Skin of body (tissue), 2 donors: ENCODE measurements around the gene STPG2. TPM values are rescaled to one million over a fixed set of nuclear protein-coding genes. Genes with fewer than 3 reads are reported as not detected.

Source experiments
- DNase-seq: peaks from one replicate; lab custom pipeline; 2025; lab: John Stamatoyannopoulos, UW
- total RNA-seq: library from RNA; depleted of rRNA; stranded (reverse); fragments of >200 nt; gene quantifications from one replicate; pipeline ENCODE4 v1.2.3, GENCODE V29; 2014

The STPG2 gene
- 0.59 TPM for total RNA-seq

GRCh38 chr4:98143001-98143899 lies at the start of gene STPG2:
STPG2 (minus strand) TSS chr4:98143476.
- DNase-seq: peak; percentile 63

GRCh38 chr4:98185279-98185678 lies 42.0 kb upstream of the STPG2 start:
- DNase-seq: no peak

GRCh38 chr4:98181809-98182208 lies 38.5 kb upstream of the STPG2 start:
- no peak for DNase-seq

GRCh38 chr4:98179951-98180350 lies 36.7 kb upstream of the STPG2 start:
- no peak for DNase-seq

- DNase-seq: no peak
Measured at GRCh38 chr4:98176531-98176930, 33.3 kb upstream of the STPG2 start.

GRCh38 chr4:98170035-98170434 lies 26.8 kb upstream of the STPG2 start:
- no peak for DNase-seq

GRCh38 chr4:98166731-98167041 lies 23.4 kb upstream of the STPG2 start:
- no peak for DNase-seq

- DNase-seq: no peak
Measured at GRCh38 chr4:98166025-98166730, 22.9 kb upstream of the STPG2 start.

GRCh38 chr4:98162696-98163095 lies 19.4 kb upstream of the STPG2 start:
- DNase-seq: no peak

- DNase-seq: no peak
Measured at GRCh38 chr4:98151145-98151924, 8.1 kb upstream of the STPG2 start.

- no peak for DNase-seq
Measured at GRCh38 chr4:98150092-98150761, 7.0 kb upstream of the STPG2 start.

GRCh38 chr4:98148856-98149255 lies 5.6 kb upstream of the STPG2 start:
- no peak for DNase-seq

GRCh38 chr4:98126141-98126540 lies 17.1 kb downstream of the STPG2 start:
- no peak for DNase-seq

- DNase-seq: no peak
Measured at GRCh38 chr4:98125585-98125984, 17.7 kb downstream of the STPG2 start.

GRCh38 chr4:98117363-98117762 lies 25.9 kb downstream of the STPG2 start:
- DNase-seq: no peak

GRCh38 chr4:98113012-98113411 lies 30.3 kb downstream of the STPG2 start:
- peak; percentile 16 for DNase-seq

GRCh38 chr4:98110929-98111328 lies 32.3 kb downstream of the STPG2 start:
- DNase-seq: no peak

- DNase-seq: no peak
Measured at GRCh38 chr4:98110214-98110613, 33.1 kb downstream of the STPG2 start.

- no peak for DNase-seq
Measured at GRCh38 chr4:98102660-98103059, 40.6 kb downstream of the STPG2 start.

- no peak for DNase-seq
Measured at GRCh38 chr4:98101988-98102387, 41.3 kb downstream of the STPG2 start.

- no peak for DNase-seq
Measured at GRCh38 chr4:98098764-98099163, 44.5 kb downstream of the STPG2 start.

GRCh38 chr4:98094118-98094517 lies 49.2 kb downstream of the STPG2 start:
- no peak for DNase-seq
